Hindlimb muscle (tissue), 1 donor: ENCODE results near the gene USP4. TPM values are rescaled to one million over a fixed set of nuclear protein-coding genes. Genes with fewer than 3 reads are reported as not detected.
"Not testable (repeated sequence)": the region's sequence is repeated elsewhere in the genome, so short reads cannot be mapped to it uniquely, and the experiment has no call there.

Source experiments
- DNase-seq: peaks from one replicate; pipeline ENCODE4 v3.0.0-alpha.2; 2013
- polyA plus RNA-seq: library from polyadenylated mRNA; unstranded; fragments of 120-200 nt; gene quantifications from one replicate; pipeline ENCODE4 v1.2.1, GENCODE V29; 2013; ENCODE audit not compliant: insufficient read length

Gene USP4
- polyA plus RNA-seq, 1 donor: 56.1 TPM

GRCh38 chr3:49349348-49350114 lies 9.7 kb upstream of the USP4 start:
- no peak for DNase-seq

- not testable (repeated sequence) for DNase-seq
Measured at GRCh38 chr3:49348361-49348760, 8.5 kb upstream of the USP4 start.

- no peak for DNase-seq
Measured at GRCh38 chr3:49346797-49347251, 7.0 kb upstream of the USP4 start.

GRCh38 chr3:49343163-49343562 lies 3.3 kb upstream of the USP4 start:
- no peak for DNase-seq

GRCh38 chr3:49341996-49342395 lies 2.1 kb upstream of the USP4 start:
- DNase-seq: no peak

- no peak for DNase-seq
Measured at GRCh38 chr3:49339581-49339940, 292 bp downstream of the USP4 start.

GRCh38 chr3:49333916-49334633 lies 5.8 kb downstream of the USP4 start:
- no peak for DNase-seq

- no peak for DNase-seq
Measured at GRCh38 chr3:49333091-49333490, 6.8 kb downstream of the USP4 start.

GRCh38 chr3:49329186-49329585 lies 10.7 kb downstream of the USP4 start:
- DNase-seq: no peak

- not testable (repeated sequence) for DNase-seq
Measured at GRCh38 chr3:49328350-49328749, 11.5 kb downstream of the USP4 start.

GRCh38 chr3:49327485-49327884 lies 12.4 kb downstream of the USP4 start:
- no peak for DNase-seq

- DNase-seq: no peak
Measured at GRCh38 chr3:49324768-49325167, 15.1 kb downstream of the USP4 start.

- DNase-seq: no peak
Measured at GRCh38 chr3:49316696-49317457, 23.0 kb downstream of the USP4 start.

- DNase-seq: no peak
Measured at GRCh38 chr3:49313896-49314688, 25.8 kb downstream of the USP4 start.

- no peak for DNase-seq
Measured at GRCh38 chr3:49311283-49311682, 28.6 kb downstream of the USP4 start.

GRCh38 chr3:49310677-49311076 lies 29.2 kb downstream of the USP4 start:
- DNase-seq: no peak

GRCh38 chr3:49305608-49306007 lies 34.2 kb downstream of the USP4 start:
- DNase-seq: no peak

- no peak for DNase-seq
Measured at GRCh38 chr3:49302613-49303012, 37.2 kb downstream of the USP4 start.

GRCh38 chr3:49300595-49300994 lies 39.3 kb downstream of the USP4 start:
- no peak for DNase-seq

- DNase-seq: no peak
Measured at GRCh38 chr3:49298511-49298910, 41.3 kb downstream of the USP4 start.

- DNase-seq: peak; percentile 50
Measured at GRCh38 chr3:49296781-49297411, 43.0 kb downstream of the USP4 start.

GRCh38 chr3:49295489-49296058 lies 44.3 kb downstream of the USP4 start:
- no peak for DNase-seq
